Islet of Langerhans (tissue), 1 donor: ENCODE results near the gene ADSL.

Experiments used
- FAIRE-seq: peaks from one replicate; lab custom pipeline; 2011; peaks lifted over from hg19 to GRCh38; lab: Jason Lieb, UNC

The ADSL gene

GRCh38 chr22:40328546-40329456 lies 17.5 kb upstream of the ADSL start:
- FAIRE-seq, result no peak

- no peak for FAIRE-seq
These were observed 16.8 kb upstream of the ADSL start for GRCh38 chr22:40329466-40329865.

- FAIRE-seq, result no peak
These were observed 16.2 kb upstream of the ADSL start for GRCh38 chr22:40330086-40330485.

- FAIRE-seq, result no peak
These were observed 15.7 kb upstream of the ADSL start for GRCh38 chr22:40330615-40331014.

GRCh38 chr22:40331706-40332105 lies 14.6 kb upstream of the ADSL start:
- no peak for FAIRE-seq

- no peak for FAIRE-seq
These were observed 13.9 kb upstream of the ADSL start for GRCh38 chr22:40332319-40332781.

GRCh38 chr22:40334060-40334459 lies 12.2 kb upstream of the ADSL start:
- no peak for FAIRE-seq

- no peak for FAIRE-seq
These were observed 11.4 kb upstream of the ADSL start for GRCh38 chr22:40334899-40335298.

- FAIRE-seq, result no peak
These were observed 10.9 kb upstream of the ADSL start for GRCh38 chr22:40335358-40335757.

- FAIRE-seq, result no peak
These were observed 6.3 kb upstream of the ADSL start for GRCh38 chr22:40340044-40340443.

- no peak for FAIRE-seq
These were observed 4.7 kb upstream of the ADSL start for GRCh38 chr22:40341604-40342003.

- no peak for FAIRE-seq
These were observed 3.8 kb upstream of the ADSL start for GRCh38 chr22:40342521-40342920.

GRCh38 chr22:40345271-40345670 lies 1.0 kb upstream of the ADSL start:
- FAIRE-seq, result no peak

GRCh38 chr22:40345815-40346184 lies 500 bp upstream of the ADSL start:
- no peak for FAIRE-seq

- FAIRE-seq, result no peak
These were observed 1.0 kb downstream of the ADSL start for GRCh38 chr22:40347300-40347699.

- FAIRE-seq, result no peak
These were observed 1.8 kb downstream of the ADSL start for GRCh38 chr22:40348025-40348658.

GRCh38 chr22:40352763-40353162 lies 6.5 kb downstream of the ADSL start:
- FAIRE-seq, result no peak

GRCh38 chr22:40361100-40361499 lies 14.8 kb downstream of the ADSL start:
- no peak for FAIRE-seq

- no peak for FAIRE-seq
These were observed 16.8 kb downstream of the ADSL start for GRCh38 chr22:40363059-40363458.

GRCh38 chr22:40364431-40364830 lies 18.1 kb downstream of the ADSL start:
- no peak for FAIRE-seq

- FAIRE-seq, result no peak
These were observed 19.8 kb downstream of the ADSL start for GRCh38 chr22:40366068-40366467.

- FAIRE-seq, result no peak
These were observed 21.0 kb downstream of the ADSL start for GRCh38 chr22:40367342-40367741.

- no peak for FAIRE-seq
These were observed 21.7 kb downstream of the ADSL start for GRCh38 chr22:40368016-40368415.

- no peak for FAIRE-seq
These were observed 22.5 kb downstream of the ADSL start for GRCh38 chr22:40368836-40369235.
